WERI-Rb-1 (cell line): Measurements from ENCODE around the gene GNA12.

ENCODE experiments used
- DNase-seq: peaks from one replicate; pipeline ENCODE4 v3.0.0-alpha.2; 2020
- H3K27ac ChIP-seq: fragments of 250-450 bp; sonication (Bioruptor Pico); 2 replicates; pipeline ENCODE4 v1.5.1; 2020; ENCODE audit warnings: mild to moderate bottlenecking, moderate library complexity
- H3K27me3 ChIP-seq: fragments of 250-450 bp; sonication (Bioruptor Pico); 2 replicates; pipeline ENCODE4 v1.5.1; 2021; ENCODE audit warnings: mild to moderate bottlenecking, low read depth, moderate library complexity; ENCODE audit not compliant: insufficient read depth, severe bottlenecking
- H3K36me3 ChIP-seq: fragments of 250-450 bp; sonication (Bioruptor Pico); 2 replicates; pipeline ENCODE4 v1.5.1; 2020; ENCODE audit warnings: mild to moderate bottlenecking, moderate library complexity
- H3K4me3 ChIP-seq: 2 replicates; pipeline ENCODE4 v1.5.1; 2011; ENCODE audit warnings: low read depth, mild to moderate bottlenecking, control low read depth, low read length
- H3K9me3 ChIP-seq: fragments of 250-450 bp; sonication (Bioruptor Pico); 2 replicates; pipeline ENCODE4 v1.5.1; 2021; ENCODE audit warnings: mild to moderate bottlenecking, moderate library complexity; ENCODE audit not compliant: severe bottlenecking
- CTCF ChIP-seq: IDR thresholded peaks from 2 replicates; pipeline ENCODE4 v1.5.1; 2011; ENCODE audit warnings: low read depth, mild to moderate bottlenecking, control low read depth, inconsistent platforms, low read length

The GNA12 gene

GRCh38 chr7:2879354-2879753, 35.2 kb upstream of the GNA12 start:
- H3K4me3 ChIP-seq = no peak overlapping the region
- no peak overlapping the region for H3K27ac ChIP-seq
- no peaks in the 10 kb centered on the region for H3K9me3 ChIP-seq
- no peaks in the 10 kb centered on the region for H3K27me3 ChIP-seq
- TF ChIP-seq CTCF = no peak
- H3K36me3 ChIP-seq = no peaks in the 10 kb centered on the region
- DNase-seq = no peak

- no peak overlapping the region for H3K4me3 ChIP-seq
- no peak overlapping the region for H3K27ac ChIP-seq
- no peaks in the 10 kb centered on the region for H3K9me3 ChIP-seq
These were observed 34.2 kb upstream of the GNA12 start for GRCh38 chr7:2878306-2878705.

GRCh38 chr7:2876031-2876731, 32.1 kb upstream of the GNA12 start:
- no peak for TF ChIP-seq CTCF
- no peaks in the 10 kb centered on the region for H3K9me3 ChIP-seq
- no peaks in the 10 kb centered on the region for H3K27me3 ChIP-seq
- H3K27ac ChIP-seq = no peak overlapping the region
- no peak overlapping the region for H3K4me3 ChIP-seq
- H3K36me3 ChIP-seq = no peaks in the 10 kb centered on the region
- DNase-seq = no peak

More at GRCh38 chr7:2878306-2878705, 34.2 kb upstream of the GNA12 start:
- Histone ChIP-seq H3K36me3 (no peaks in the 10 kb centered on the region), H3K27me3 (no peaks in the 10 kb centered on the region)
- no peak for TF ChIP-seq CTCF
- no peak for DNase-seq

GRCh38 chr7:2873686-2874551, 29.8 kb upstream of the GNA12 start:
- TF ChIP-seq CTCF = no peak
- Histone ChIP-seq H3K4me3 (no peak overlapping the region), H3K27me3 (no peaks in the 10 kb centered on the region), H3K9me3 (no peaks in the 10 kb centered on the region), H3K27ac (no peak overlapping the region), H3K36me3 (no peaks in the 10 kb centered on the region)
- DNase-seq = no peak

GRCh38 chr7:2873146-2873545, 29.0 kb upstream of the GNA12 start:
- Histone ChIP-seq H3K27ac (no peak overlapping the region), H3K4me3 (no peak overlapping the region), H3K36me3 (no peaks in the 10 kb centered on the region), H3K9me3 (no peaks in the 10 kb centered on the region), H3K27me3 (no peaks in the 10 kb centered on the region)
- no peak for DNase-seq
- no peak for TF ChIP-seq CTCF
